HEK293 (cell line): ENCODE data around the gene CBY1.

Experiments used
- CTCF ChIP-seq: fragments of 450-650 bp; formaldehyde crosslinking; IDR thresholded peaks from 2 replicates; pipeline ENCODE4 v1.5.1; 2016; ENCODE audit warnings: missing biosample characterization, missing genetic modification characterization
- GLIS1 ChIP-seq: fragments of 450-650 bp; formaldehyde crosslinking; IDR thresholded peaks from 2 replicates; pipeline ENCODE4 v1.5.1; 2016; ENCODE audit warnings: missing biosample characterization, missing genetic modification characterization
- HIC1 ChIP-seq: fragments of 450-650 bp; formaldehyde crosslinking; IDR thresholded peaks from 2 replicates; pipeline ENCODE4 v1.5.1; 2016; ENCODE audit warnings: missing biosample characterization, missing genetic modification characterization
- PATZ1 ChIP-seq: fragments of 450-650 bp; formaldehyde crosslinking; IDR thresholded peaks from 2 replicates; pipeline ENCODE4 v1.5.1; 2016; ENCODE audit warnings: missing biosample characterization, missing genetic modification characterization
- PBX3 ChIP-seq: sonication (generic); formaldehyde crosslinking; IDR thresholded peaks from 2 replicates; pipeline ENCODE4 v1.8.1; 2022; ENCODE audit warnings: mild to moderate bottlenecking, moderate library complexity, missing genetic modification reagents
- PRDM1 ChIP-seq: fragments of 450-650 bp; formaldehyde crosslinking; IDR thresholded peaks from 2 replicates; pipeline ENCODE4; 2016; ENCODE audit warnings: missing biosample characterization, missing genetic modification characterization
- PRDM2 ChIP-seq: fragments of 450-650 bp; formaldehyde crosslinking; IDR thresholded peaks from 2 replicates; pipeline ENCODE4 v1.5.1; 2016; ENCODE audit warnings: missing biosample characterization, missing genetic modification characterization, borderline replicate concordance
- SP7 ChIP-seq: fragments of 450-650 bp; formaldehyde crosslinking; IDR thresholded peaks from 2 replicates; pipeline ENCODE4 v1.5.1; 2016; ENCODE audit warnings: missing biosample characterization, missing genetic modification characterization
- YY1 ChIP-seq: fragments of 450-650 bp; formaldehyde crosslinking; IDR thresholded peaks from 2 replicates; pipeline ENCODE4 v1.5.1; 2018; ENCODE audit warnings: missing biosample characterization, missing genetic modification characterization
- ZBTB1 ChIP-seq: fragments of 450-650 bp; formaldehyde crosslinking; IDR thresholded peaks from 2 replicates; pipeline ENCODE4 v1.5.1; 2016; ENCODE audit warnings: missing biosample characterization, missing genetic modification characterization
- ZEB2 ChIP-seq: fragments of 450-650 bp; formaldehyde crosslinking; IDR thresholded peaks from 2 replicates; pipeline ENCODE4 v1.5.1; 2016; ENCODE audit warnings: missing biosample characterization, missing genetic modification characterization
- ZFHX2 ChIP-seq: fragments of 450-650 bp; formaldehyde crosslinking; conservative IDR thresholded peaks from 2 replicates; pipeline ENCODE4 v1.5.1; 2016; ENCODE audit warnings: missing biosample characterization, missing genetic modification characterization
- ZNF174 ChIP-seq: fragments of 450-650 bp; formaldehyde crosslinking; IDR thresholded peaks from 2 replicates; pipeline ENCODE4 v1.5.0; 2017; ENCODE audit warnings: missing biosample characterization, mild to moderate bottlenecking, missing genetic modification characterization
- ZNF214 ChIP-seq: fragments of 450-650 bp; formaldehyde crosslinking; IDR thresholded peaks from 2 replicates; pipeline ENCODE4 v1.5.1; 2017; ENCODE audit warnings: missing biosample characterization, mild to moderate bottlenecking, missing genetic modification characterization, borderline replicate concordance
- ZNF274 ChIP-seq, 2 experiments: fragments of 200-500 bp in 1 of 2; fragments of 450-650 bp in 1 of 2; sonication (Bioruptor generic) in 1 of 2; formaldehyde crosslinking in 1 of 2; IDR thresholded peaks; 2 replicates each; pipeline versions ENCODE4 v1.5.1 to v1.6.1; 2014 to 2016; ENCODE audit warnings: borderline replicate concordance in 1 of 2, inconsistent platforms in 1 of 2, low read length in 1 of 2, missing biosample characterization in 1 of 2, missing genetic modification characterization in 1 of 2
- ZNF391 ChIP-seq: fragments of 450-650 bp; formaldehyde crosslinking; IDR thresholded peaks from 2 replicates; pipeline ENCODE4 v1.5.1; 2016; ENCODE audit warnings: low read depth, missing biosample characterization, missing genetic modification characterization, borderline replicate concordance
- ZNF544 ChIP-seq: fragments of 450-650 bp; formaldehyde crosslinking; IDR thresholded peaks from 2 replicates; pipeline ENCODE4 v1.5.0; 2017; ENCODE audit warnings: missing biosample characterization, missing genetic modification characterization
- ZNF596 ChIP-seq: fragments of 450-650 bp; IDR thresholded peaks from 2 replicates; pipeline ENCODE4 v1.5.0; 2018; ENCODE audit warnings: missing biosample characterization, mild to moderate bottlenecking, missing genetic modification characterization, moderate library complexity
- ZNF639 ChIP-seq: fragments of 450-650 bp; formaldehyde crosslinking; IDR thresholded peaks from 2 replicates; pipeline ENCODE4 v1.5.1; 2016; ENCODE audit warnings: missing biosample characterization, missing genetic modification characterization
- ZNF707 ChIP-seq: fragments of 450-650 bp; formaldehyde crosslinking; IDR thresholded peaks from 2 replicates; pipeline ENCODE4 v1.5.1; 2016; ENCODE audit warnings: missing biosample characterization, missing genetic modification characterization
- ZSCAN16 ChIP-seq: fragments of 450-650 bp; formaldehyde crosslinking; IDR thresholded peaks from 2 replicates; pipeline ENCODE4 v1.5.1; 2016; ENCODE audit warnings: missing biosample characterization, missing genetic modification characterization
- ZSCAN18 ChIP-seq: fragments of 450-650 bp; formaldehyde crosslinking; IDR thresholded peaks from 2 replicates; pipeline ENCODE4 v1.5.1; 2016; ENCODE audit warnings: missing biosample characterization, missing genetic modification characterization

CBY1 gene

GRCh38 chr22:38705235-38706100, 49.0 kb downstream of the CBY1 start, which contains the start of gene GTPBP1 (continued):
- TF ChIP-seq PATZ1 (tag by site-specific recombination) = peak; percentile 94
- TF ChIP-seq ZSCAN16 = no peak
- TF ChIP-seq ZNF214 (tag by site-specific recombination) = no peak
- TF ChIP-seq SP7 (tag by site-specific recombination) = peak; percentile 90
- TF ChIP-seq ZSCAN18 (tag by site-specific recombination) = no peak
- peak; percentile 73 for TF ChIP-seq ZEB2 (tag by site-specific recombination)
- TF ChIP-seq YY1 (tag by site-specific recombination) = peak; percentile 84
- TF ChIP-seq ZNF391 (tag by site-specific recombination) = no peak; the same call in 1 of the 2 replicates
- TF ChIP-seq CTCF (tag by site-specific recombination) = peak; percentile 78
- no peak for TF ChIP-seq ZNF274 (IDR thresholded peaks at IDR 0.05; ENCODE audit: low read length)
- no peak for TF ChIP-seq ZNF274 (tag by site-specific recombination; IDR thresholded peaks at IDR 0.05; ENCODE audit: borderline replicate concordance)
- no peak for TF ChIP-seq ZBTB1 (tag by site-specific recombination)
- no peak for TF ChIP-seq ZNF596 (tag by site-specific recombination)
- no peak for TF ChIP-seq PRDM2 (tag by site-specific recombination)
- TF ChIP-seq ZNF174 (tag by site-specific recombination) = no peak
- no peak for TF ChIP-seq GLIS1
- no peak for TF ChIP-seq HIC1
- peak; percentile 100 for TF ChIP-seq PBX3 (CRISPR knock-in tag)
- TF ChIP-seq ZNF544 = no peak
- no peak for TF ChIP-seq ZNF707 (tag by site-specific recombination)
- TF ChIP-seq PRDM1 (tag by site-specific recombination) = peak; percentile 69
- peak; percentile 87 for TF ChIP-seq ZFHX2 (tag by site-specific recombination)
- TF ChIP-seq ZNF639 (tag by site-specific recombination) = no peak
